HFF-Myc (cell line): ENCODE results near the gene CSF2.

ENCODE experiments used
- DNase-seq: peaks from one replicate; pipeline ENCODE4 v3.0.0-alpha.2; 2011; ENCODE audit warnings: low read depth; ENCODE audit errors: extremely low read depth
- H3K4me3 ChIP-seq: replicated peaks from 2 replicates; pipeline ENCODE4 v1.5.1; 2011; ENCODE audit warnings: low read depth, mild to moderate bottlenecking, control low read depth, low read length
- TF ChIP-seq, protein P1 (sequence below): IDR thresholded peaks from 2 replicates; pipeline ENCODE4 v1.5.1; 2012; ENCODE audit warnings: mild to moderate bottlenecking, low read depth, low read length, control low read depth; ENCODE audit errors: missing control alignments

Gene CSF2

DNA sequence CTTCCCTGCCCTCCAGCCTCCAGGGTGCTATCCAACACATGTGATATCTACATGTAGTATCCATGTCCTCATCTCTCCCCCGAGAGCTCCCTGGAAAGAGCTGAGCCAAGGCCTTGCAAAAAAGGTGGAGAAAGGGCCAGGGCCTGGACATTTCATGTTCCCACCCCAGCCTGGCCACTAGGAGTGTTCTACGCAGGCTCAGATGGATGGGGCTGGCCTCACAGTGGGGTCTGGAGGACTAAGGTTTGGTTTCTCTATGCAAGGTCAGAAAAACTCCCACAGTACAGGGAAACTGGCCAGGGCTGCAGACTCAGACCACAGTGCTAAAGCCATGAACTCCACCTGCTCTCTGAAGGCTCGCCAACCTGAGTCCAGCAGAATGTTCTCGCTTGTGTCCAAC is 1.5 kb upstream of the CSF2 start:
- no peak for DNase-seq
- TF ChIP-seq, protein P1, sequence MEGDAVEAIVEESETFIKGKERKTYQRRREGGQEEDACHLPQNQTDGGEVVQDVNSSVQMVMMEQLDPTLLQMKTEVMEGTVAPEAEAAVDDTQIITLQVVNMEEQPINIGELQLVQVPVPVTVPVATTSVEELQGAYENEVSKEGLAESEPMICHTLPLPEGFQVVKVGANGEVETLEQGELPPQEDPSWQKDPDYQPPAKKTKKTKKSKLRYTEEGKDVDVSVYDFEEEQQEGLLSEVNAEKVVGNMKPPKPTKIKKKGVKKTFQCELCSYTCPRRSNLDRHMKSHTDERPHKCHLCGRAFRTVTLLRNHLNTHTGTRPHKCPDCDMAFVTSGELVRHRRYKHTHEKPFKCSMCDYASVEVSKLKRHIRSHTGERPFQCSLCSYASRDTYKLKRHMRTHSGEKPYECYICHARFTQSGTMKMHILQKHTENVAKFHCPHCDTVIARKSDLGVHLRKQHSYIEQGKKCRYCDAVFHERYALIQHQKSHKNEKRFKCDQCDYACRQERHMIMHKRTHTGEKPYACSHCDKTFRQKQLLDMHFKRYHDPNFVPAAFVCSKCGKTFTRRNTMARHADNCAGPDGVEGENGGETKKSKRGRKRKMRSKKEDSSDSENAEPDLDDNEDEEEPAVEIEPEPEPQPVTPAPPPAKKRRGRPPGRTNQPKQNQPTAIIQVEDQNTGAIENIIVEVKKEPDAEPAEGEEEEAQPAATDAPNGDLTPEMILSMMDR: no peak
- no peak overlapping the region for H3K4me3 ChIP-seq

DNA sequence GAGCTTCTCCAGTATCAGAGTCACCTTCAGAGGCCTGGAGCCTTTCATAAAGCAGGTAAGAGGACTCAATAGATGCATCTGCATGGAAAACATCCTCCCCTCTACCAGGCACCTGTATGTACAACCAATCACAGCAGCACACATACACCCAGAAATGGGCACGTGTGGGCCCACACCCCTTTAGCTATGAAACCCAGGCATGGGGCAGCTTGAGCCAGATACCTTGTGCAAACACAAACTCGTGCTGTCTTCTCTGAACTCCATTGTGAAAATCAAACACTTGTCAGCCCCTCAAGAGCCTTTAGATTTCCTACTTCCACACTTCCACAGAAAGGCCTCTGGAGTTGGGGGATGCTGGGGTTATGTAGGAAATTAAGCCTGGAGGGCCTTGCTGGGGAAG is 1.1 kb upstream of the CSF2 start:
- no peak for DNase-seq
- TF ChIP-seq, protein P1: no peak
- no peak overlapping the region for H3K4me3 ChIP-seq

DNA sequence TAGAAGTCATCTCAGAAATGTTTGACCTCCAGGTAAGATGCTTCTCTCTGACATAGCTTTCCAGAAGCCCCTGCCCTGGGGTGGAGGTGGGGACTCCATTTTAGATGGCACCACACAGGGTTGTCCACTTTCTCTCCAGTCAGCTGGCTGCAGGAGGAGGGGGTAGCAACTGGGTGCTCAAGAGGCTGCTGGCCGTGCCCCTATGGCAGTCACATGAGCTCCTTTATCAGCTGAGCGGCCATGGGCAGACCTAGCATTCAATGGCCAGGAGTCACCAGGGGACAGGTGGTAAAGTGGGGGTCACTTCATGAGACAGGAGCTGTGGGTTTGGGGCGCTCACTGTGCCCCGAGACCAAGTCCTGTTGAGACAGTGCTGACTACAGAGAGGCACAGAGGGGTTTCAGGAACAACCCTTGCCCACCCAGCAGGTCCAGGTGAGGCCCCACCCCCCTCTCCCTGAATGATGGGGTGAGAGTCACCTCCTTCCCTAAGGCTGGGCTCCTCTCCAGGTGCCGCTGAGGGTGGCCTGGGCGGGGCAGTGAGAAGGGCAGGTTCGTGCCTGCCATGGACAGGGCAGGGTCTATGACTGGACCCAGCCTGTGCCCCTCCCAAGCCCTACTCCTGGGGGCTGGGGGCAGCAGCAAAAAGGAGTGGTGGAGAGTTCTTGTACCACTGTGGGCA is 642 bp downstream of the CSF2 start:
- DNase-seq: no peak
- TF ChIP-seq, protein P1: no peak
- no peak overlapping the region for H3K4me3 ChIP-seq

DNA sequence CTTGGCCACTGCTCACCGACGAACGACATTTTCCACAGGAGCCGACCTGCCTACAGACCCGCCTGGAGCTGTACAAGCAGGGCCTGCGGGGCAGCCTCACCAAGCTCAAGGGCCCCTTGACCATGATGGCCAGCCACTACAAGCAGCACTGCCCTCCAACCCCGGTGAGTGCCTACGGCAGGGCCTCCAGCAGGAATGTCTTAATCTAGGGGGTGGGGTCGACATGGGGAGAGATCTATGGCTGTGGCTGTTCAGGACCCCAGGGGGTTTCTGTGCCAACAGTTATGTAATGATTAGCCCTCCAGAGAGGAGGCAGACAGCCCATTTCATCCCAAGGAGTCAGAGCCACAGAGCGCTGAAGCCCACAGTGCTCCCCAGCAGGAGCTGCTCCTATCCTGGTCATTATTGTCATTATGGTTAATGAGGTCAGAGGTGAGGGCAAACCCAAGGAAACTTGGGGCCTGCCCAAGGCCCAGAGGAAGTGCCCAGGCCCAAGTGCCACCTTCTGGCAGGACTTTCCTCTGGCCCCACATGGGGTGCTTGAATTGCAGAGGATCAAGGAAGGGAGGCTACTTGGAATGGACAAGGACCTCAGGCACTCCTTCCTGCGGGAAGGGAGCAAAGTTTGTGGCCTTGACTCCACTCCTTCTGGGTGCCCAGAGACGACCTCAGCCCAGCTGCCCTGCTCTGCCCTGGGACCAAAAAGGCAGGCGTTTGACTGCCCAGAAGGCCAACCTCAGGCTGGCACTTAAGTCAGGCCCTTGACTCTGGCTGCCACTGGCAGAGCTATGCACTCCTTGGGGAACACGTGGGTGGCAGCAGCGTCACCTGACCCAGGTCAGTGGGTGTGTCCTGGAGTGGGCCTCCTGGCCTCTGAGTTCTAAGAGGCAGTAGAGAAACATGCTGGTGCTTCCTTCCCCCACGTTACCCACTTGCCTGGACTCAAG is 1.5 kb downstream of the CSF2 start:
- H3K4me3 ChIP-seq: no peak overlapping the region
- no peak for DNase-seq
- TF ChIP-seq, protein P1: no peak

DNA sequence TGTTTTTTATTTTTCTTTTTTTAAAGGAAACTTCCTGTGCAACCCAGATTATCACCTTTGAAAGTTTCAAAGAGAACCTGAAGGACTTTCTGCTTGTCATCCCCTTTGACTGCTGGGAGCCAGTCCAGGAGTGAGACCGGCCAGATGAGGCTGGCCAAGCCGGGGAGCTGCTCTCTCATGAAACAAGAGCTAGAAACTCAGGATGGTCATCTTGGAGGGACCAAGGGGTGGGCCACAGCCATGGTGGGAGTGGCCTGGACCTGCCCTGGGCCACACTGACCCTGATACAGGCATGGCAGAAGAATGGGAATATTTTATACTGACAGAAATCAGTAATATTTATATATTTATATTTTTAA is 2.1 kb downstream of the CSF2 start:
- no peak overlapping the region for H3K4me3 ChIP-seq
- DNase-seq: no peak
- TF ChIP-seq, protein P1: no peak

DNA sequence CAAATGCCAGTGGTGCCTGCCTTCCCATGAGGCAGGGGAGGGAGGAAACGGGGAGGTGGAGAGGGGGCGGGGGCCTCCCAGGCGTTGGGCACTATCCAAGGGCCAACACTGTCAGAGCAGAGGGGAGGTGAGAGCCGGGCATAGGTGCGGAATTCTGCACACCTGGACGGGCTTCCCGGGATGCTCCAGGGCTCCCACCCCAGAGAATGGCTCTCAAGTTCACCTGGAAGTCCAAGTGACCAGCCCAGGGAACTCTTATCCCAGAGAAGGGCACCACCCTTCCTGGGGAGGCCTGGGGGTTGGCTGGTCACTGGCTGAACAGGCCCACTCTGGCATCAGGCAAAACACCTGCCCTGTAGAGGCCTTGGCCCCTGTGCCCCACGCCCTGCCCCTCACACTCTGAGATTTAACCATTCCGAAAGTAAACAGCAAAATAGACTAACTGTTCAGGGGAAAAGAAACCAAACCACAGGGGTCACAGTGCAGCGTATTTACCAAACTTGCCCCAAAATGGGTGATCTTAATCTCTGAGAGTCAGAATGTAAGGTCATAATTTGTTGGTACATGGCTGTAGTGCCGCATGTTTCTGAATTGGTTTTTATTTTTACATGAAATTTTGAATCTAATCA is 2.7 kb downstream of the CSF2 start:
- no peak overlapping the region for H3K4me3 ChIP-seq
- no peak for DNase-seq
- TF ChIP-seq, protein P1: no peak
